ENCODE measurements around the gene IL4.

DNA sequence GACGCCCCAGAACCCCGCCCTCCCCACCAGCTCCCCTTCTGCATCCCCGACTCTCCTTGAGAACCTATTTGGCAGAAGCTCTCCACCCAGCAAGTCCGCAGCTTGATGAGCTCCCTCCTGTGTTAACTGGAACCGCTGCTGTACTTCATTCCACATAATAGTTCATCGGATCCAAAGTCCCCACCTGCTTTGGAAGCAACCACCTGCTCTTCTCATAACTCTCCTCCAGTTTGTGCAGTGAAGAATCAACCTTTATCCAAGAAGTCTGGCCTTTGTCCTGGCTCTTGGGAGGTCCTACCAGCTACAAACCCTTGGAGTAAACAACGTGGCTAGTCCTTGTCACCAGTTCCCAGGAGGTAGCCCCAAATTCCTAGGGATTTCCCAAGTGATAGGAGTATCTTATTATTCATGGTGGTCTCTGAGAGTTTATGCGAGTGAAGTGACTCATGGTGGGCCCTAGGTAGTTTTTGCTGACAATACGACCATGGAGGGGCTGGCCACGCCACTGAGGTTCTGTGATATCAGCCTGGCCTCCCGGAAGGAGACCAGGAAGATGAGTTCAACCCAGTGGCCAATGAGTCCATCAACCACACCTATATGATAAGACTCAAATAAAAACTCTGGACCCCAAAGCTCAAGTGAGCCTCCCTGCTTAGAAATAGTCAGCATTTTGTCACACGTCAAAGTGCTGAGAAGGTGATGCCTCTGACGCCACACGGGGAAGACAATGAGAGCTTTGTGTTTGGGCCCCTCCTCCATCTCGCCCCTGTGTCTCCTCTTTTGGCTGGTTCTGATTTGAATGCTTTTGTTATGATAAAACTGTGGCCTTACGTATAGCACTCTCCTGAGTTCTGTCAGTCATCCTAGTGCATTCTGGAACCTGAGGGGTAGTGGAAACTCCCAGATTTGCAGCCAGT is 3.6 kb upstream of the IL4 start:
- TF ChIP-seq, protein P1, sequence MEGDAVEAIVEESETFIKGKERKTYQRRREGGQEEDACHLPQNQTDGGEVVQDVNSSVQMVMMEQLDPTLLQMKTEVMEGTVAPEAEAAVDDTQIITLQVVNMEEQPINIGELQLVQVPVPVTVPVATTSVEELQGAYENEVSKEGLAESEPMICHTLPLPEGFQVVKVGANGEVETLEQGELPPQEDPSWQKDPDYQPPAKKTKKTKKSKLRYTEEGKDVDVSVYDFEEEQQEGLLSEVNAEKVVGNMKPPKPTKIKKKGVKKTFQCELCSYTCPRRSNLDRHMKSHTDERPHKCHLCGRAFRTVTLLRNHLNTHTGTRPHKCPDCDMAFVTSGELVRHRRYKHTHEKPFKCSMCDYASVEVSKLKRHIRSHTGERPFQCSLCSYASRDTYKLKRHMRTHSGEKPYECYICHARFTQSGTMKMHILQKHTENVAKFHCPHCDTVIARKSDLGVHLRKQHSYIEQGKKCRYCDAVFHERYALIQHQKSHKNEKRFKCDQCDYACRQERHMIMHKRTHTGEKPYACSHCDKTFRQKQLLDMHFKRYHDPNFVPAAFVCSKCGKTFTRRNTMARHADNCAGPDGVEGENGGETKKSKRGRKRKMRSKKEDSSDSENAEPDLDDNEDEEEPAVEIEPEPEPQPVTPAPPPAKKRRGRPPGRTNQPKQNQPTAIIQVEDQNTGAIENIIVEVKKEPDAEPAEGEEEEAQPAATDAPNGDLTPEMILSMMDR (IDR thresholded peaks at IDR 0.05; ENCODE audit: poor library complexity): no peak
- TF ChIP-seq EZH2 (IDR thresholded peaks at IDR 0.05; ENCODE audit: borderline replicate concordance): no peak

All from hepatocyte (in vitro differentiated cells).